HG02610 (cell line): ENCODE results near the gene CLC.
"Not testable (repeated sequence)": the region's sequence is repeated elsewhere in the genome, so short reads cannot be mapped to it uniquely, and the experiment has no call there.

ENCODE experiments used
- ATAC-seq: cut with Tn5 transposase; IDR thresholded peaks from one replicate; pipeline ENCODE4 v1.9.1; 2021; ENCODE audit warnings: mild to moderate bottlenecking, moderate library complexity; ENCODE audit not compliant: unreplicated experiment

CLC gene

GRCh38 chr19:39737891-39738290, at the start of gene CLC:
Gene CLC (minus strand): TSS chr19:39738029. CDS start chr19:39737952, 77 bp downstream.
- no peak for ATAC-seq

GRCh38 chr19:39780894-39781293, 43.1 kb upstream of the CLC start:
- no peak for ATAC-seq

GRCh38 chr19:39778763-39779162, 40.9 kb upstream of the CLC start, which contains the start of gene LEUTX:
Gene LEUTX (plus strand): TSS chr19:39778854. CDS start chr19:39778921, 67 bp downstream.
- no peak for ATAC-seq

DNA sequence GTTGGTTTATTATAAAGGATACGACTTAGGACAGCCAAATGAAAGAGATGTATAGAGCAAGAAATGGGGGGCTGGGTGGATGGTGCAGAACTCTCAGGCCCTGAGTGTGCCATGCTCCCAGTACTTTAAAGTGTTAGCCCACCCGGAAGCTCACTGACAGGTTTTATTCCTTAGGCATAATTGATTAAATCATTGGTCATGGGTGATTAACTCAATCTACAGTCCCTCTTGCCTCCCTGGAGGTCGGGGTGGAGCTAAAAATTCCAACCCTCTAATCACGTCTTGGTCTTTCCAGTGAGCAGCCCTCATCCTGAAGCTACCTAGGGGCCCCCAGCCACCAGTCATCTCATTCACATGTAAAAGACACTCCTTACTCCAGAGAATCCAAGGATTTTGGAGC, 31.0 kb upstream of the CLC start:
- ATAC-seq: no peak

- ATAC-seq: no peak
These were observed 30.5 kb upstream of the CLC start for GRCh38 chr19:39768334-39768733.

DNA sequence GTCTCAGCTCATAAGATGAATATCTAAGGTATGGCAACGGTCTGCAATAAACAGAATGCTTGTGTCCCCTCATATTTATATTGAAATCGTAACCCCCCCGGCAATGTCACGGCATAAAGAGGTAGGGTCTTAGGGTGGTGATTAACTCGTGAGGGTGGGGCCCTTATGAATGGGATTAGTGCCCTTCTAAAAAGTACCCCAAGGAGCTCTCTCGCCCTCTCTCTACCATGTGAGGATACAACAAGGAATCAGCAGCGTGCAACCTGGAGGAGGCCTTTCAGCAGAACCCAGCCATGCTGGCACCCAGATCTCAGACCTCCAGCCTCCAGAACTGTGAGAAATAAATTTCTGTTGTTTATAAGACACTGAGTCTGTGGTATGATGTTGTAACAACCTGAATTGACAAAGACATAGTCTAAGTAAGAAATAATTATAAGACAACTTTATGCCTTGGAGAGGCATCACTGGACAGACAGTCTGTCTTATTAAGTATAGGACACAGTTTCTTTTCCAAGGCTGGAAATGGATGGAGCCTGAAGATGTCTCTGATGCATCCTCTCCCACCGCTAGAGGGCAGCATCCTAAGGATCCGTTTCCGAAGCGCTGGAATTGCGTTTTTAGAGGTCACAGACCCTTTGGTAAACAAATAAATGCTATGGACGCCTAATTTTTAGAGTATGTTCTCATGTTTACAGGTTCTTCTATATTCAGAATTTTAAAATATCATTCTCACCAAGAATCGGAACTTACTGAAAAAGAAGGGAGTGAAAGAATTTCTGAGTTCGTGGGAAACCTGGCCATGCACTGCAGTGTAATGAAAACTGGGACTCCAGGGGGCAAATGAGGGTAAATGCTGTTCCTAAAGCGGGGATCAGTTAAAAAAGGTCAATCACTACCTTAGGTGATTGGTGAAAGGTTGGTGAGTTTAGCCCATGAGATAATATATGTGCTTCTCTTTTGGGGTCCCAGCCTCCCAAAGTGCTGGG, 27.6 kb upstream of the CLC start:
- no peak for ATAC-seq

DNA sequence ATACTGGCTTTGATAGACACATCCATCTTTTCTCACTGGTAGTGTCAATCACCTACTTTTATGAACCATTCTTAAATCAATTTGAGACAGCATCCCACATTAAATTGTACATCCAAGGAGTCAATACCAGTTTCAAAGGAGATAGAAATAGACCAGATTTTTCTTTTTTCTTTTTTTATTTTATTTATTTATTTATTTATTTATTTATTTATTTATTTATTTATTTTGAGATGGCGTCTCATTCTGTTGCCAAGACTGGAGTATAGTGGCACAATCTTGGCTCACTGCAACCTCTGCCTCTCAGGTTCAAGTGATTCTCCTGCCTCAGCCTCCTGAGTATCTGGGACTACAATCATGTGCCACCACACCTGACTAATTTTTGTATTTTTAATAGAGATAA, 24.0 kb upstream of the CLC start:
- ATAC-seq: not testable (repeated sequence)

GRCh38 chr19:39759457-39760184, 21.8 kb upstream of the CLC start:
- ATAC-seq: no peak

DNA sequence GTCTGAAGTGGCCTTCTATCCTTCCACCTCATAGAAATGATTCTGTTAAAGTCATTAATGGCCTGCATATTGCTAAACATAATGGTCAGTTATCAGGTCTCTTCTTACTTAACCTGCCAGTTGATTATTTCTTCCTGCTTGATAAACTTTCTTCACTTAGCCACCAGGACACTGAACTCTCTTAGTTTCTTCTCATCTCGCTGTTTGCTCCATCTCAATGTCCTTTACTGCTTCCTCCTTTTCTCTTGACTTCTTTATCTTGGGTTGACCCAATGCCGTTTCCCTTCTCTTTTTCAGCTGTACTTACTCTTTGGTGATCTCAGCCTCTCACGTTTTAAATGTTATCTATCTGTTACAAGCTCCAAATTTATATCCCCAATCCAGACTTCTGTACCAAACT, 17.1 kb upstream of the CLC start:
- no peak for ATAC-seq

DNA sequence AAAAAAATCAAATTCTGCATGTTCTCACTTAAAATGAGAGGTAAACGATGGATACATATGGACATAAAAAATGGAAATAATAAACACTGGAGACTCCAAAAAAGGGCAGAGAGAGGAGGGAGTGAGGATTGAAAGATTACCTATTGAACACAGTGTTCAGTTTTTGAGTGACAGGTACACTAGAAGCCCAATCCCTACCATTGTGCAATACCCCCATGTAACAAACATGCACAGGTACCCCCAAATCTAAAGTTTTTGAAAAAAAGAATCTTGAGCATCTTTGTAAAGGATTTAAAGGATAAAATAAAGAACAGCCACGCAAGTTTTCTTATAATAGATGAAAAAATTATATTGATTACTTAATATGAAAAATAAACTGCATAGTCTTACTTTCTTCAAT, 16.7 kb upstream of the CLC start:
- no peak for ATAC-seq

DNA sequence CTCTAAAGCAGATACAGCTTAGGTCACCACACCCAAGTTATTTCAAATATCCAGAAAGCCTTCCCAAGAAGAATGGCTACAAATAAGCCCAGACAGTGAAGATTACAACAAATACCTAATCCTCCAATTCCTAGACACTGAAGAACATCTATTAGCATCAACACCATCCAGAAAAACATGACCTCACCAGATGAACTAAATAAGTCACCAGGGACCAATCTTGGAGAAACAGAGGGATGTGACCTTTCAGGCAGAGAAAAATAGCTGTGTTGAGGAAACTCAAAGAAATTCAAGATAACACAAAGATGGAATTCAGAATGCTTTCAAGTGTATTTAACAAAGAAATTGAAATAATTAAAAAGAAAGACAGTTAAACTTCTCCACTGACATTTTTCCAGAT, 15.0 kb upstream of the CLC start:
- no peak for ATAC-seq

GRCh38 chr19:39752390-39752789, 14.6 kb upstream of the CLC start:
- no peak for ATAC-seq

DNA sequence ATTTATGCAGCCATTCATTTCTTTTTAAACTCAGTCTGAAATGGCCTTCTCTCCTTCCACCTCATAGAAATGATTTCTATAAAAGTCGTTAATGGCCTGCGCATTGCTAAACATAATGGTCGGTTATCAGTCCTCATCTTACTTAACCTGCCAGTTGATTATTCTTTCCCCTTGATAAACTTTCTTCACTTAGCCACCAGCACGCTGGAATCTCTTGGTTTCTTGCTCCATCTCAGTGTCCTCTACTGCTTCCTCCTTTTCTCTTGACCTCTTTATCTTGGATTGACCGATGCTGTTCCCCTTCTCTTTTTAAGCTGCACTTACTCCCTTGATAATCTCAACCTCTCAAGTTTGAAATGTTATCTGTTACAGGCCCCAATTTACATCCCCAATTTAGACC, 12.2 kb upstream of the CLC start:
- ATAC-seq: no peak

DNA sequence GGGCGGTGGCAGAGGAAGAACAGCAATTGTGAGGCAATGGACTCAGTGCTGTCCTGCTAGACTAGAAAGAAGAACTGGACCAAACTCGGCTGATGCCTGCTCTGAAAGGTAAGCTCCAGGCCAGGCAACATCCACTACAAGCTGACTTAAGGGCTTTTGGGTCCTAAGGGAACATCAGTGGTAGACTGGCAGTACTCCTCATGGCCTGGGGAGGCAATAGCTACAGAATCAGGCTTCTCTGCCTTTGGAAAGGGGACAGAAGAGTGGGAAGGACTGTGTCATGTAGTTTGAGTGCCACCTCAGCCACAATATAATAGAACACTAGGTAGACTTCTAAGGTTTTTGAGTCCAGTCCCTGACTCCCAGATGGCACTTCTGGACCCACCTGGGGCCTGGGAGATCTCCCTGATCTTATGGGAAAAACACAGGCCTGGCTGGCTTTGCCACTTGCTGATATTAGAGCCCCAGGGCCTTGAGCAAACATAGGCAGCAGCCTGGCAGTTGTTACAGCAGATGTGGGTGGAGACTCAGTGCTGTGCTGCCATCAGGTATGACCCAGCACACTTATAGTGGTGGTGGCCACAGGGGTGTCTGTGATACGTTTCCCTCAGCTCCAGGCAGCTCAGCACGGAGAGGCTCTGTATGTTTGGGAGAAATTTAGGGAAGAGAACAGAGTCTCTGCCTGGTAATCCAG, 9.2 kb upstream of the CLC start:
- ATAC-seq: no peak

DNA sequence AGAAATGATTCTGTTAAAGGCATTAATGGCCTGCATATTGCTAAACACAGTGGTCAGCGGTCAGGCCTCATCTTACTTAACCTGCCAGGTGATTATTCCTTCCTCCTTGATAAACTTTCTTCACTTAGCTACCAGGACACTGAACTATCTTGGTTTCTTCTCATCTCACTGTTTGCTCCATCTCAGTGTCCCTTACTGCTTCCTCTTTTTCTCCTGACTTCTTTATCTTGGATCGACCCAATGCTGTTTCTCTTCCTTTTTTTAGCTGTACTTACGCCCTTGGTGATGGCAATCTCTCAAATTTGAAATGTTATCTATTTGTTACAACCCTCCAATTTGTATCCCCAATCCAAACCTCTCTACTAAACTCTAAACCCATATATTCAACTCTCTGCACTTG, 7.8 kb upstream of the CLC start:
- no peak for ATAC-seq

DNA sequence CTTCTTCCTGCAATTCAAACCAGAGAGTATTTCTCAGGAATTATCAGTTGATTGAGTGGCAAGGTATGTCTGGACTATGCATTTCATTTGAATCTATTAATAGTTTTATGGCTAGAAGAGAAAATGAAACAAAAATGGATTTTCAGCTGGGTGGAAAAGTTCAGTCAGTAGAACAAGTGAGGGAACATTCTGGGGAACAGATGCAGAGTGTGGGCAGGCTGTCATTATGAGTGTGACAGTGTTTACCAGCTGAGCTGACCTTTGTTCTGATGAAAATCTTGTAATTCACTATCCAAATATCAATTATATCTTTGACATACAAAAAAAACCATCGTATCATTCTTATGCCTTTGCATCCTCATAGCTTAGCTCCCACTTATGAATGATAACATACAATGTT, 2.6 kb upstream of the CLC start:
- ATAC-seq: no peak

DNA sequence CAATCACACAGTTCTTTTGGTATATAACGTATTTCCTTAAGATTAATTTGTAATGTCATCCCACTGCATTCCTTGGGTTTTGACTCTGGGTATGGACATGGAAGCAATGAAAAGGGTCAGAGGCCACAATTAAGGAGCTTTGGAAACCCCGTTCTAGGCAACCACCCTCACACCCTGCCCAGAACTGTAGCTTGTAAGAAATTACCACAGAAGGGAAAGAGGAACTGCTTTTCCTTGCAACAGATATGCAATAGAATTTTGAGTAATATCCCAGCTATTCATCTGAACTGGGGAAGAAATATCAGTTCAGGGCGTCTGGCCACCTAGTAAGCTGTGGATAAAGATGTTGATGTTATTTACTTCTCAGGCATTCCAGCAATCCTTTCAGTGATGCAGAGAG, 985 bp upstream of the CLC start:
- ATAC-seq: no peak

DNA sequence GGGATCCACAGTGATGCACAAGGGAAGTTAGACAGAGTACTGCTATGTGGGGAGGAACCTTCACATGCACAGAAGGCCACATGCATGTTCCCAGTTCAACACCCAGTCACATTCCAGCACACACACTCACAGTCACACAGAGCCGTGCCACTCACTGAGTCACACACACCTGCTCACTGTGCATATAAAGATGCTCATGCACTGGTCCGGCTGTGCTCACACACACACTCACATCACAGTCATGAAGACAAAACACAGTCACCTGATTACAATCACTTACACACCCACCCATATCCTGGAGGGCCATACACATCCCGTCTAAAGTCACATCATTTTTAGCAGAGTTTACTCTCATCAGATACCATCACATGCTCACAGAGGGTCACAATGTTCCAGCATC, 478 bp downstream of the CLC start:
- ATAC-seq: no peak

DNA sequence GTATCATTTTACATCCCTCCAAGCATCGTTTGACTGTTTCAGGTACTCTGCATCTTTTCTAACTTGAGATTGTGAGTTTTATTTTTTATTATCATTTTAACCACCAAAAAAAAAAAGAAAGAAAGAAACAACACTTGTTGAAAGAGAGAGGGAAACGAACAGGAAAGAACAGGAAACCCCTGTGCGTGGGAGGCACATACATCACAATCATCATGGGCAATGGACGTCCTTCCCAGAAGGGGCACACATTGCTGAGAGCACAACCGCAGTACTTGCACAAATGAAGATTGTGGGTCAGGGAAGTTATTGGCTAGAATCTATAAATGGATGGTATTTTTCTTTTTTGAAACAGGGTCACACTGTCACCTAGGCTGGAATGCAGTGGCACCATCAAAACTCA, 1.7 kb downstream of the CLC start:
- ATAC-seq: no peak

DNA sequence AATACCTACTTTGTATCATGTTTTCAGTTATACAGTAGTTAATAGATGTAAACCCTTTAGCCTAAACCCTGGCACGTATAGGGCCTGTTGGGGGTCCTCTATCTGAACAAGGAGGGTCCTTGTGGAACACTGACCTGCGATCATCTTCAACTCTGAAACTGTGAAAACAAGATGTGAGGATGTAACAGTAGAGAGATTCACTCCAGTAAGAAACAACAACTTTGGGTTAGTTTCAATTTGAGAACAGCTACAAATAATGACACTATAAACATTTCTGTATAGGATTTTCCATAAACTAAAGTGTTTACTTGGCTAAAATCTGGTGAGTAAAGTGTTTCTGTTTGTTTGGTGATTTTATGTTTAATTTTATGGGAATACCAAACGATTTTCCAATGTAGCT, 2.1 kb downstream of the CLC start:
- no peak for ATAC-seq

- no peak for ATAC-seq
These were observed 4.0 kb downstream of the CLC start for GRCh38 chr19:39733841-39734240.
